OCI-LY3 (cell line): ENCODE results near the gene LPP.

Experiments
- H2AFZ ChIP-seq: fragments of 200-600, 300-600 bp; shearing (Covaris generic); 2 replicates; pipeline ENCODE4 v1.6.0; 2014; ENCODE audit warnings: antibody characterized with exemption, low read depth, low read length
- H3K27ac ChIP-seq: fragments of 200-600, 300-600 bp; sonication (generic); 2 replicates; pipeline ENCODE4 v1.5.1; 2014; ENCODE audit warnings: mild to moderate bottlenecking, low read length, moderate library complexity, mixed read lengths
- H3K27me3 ChIP-seq: fragments of 200-600, 300-600 bp; sonication (generic); 2 replicates; pipeline ENCODE4 v1.6.1; 2014; ENCODE audit warnings: low read depth, low read length, mixed read lengths
- H3K36me3 ChIP-seq: fragments of 200-600, 300-600 bp; sonication (generic); replicated peaks from 2 replicates; pipeline ENCODE3; 2014; ENCODE audit warnings: low read depth, low read length, mixed read lengths
- H3K4me1 ChIP-seq: fragments of 300-600, 200-600 bp; sonication (generic); 2 replicates; pipeline ENCODE4 v1.6.1; 2014; ENCODE audit warnings: low read length, mixed read lengths
- H3K4me2 ChIP-seq: fragments of 200-600, 300-600 bp; sonication (generic); 2 replicates; pipeline ENCODE4 v1.6.1; 2014; ENCODE audit warnings: low read length, mixed read lengths
- H3K4me3 ChIP-seq: fragments of 300-600, 200-600 bp; sonication (generic); 2 replicates; pipeline ENCODE4 v1.5.1; 2014; ENCODE audit warnings: antibody characterized with exemption, mild to moderate bottlenecking, low read length, moderate library complexity
- H3K79me2 ChIP-seq: fragments of 300-600, 200-600 bp; shearing (Covaris generic); 2 replicates; pipeline ENCODE4 v1.6.1; 2014; ENCODE audit warnings: mild to moderate bottlenecking, low read length, mixed read lengths
- H3K9ac ChIP-seq: fragments of 300-600, 200-600 bp; shearing (Covaris generic); 2 replicates; pipeline ENCODE4 v1.6.0; 2014; ENCODE audit warnings: mild to moderate bottlenecking, low read length, moderate library complexity
- H3K9me3 ChIP-seq: fragments of 200-600, 300-600 bp; shearing (Covaris generic); 2 replicates; pipeline ENCODE4 v1.6.1; 2014; ENCODE audit warnings: low read length, mixed read lengths; ENCODE audit not compliant: insufficient read depth
- H4K20me1 ChIP-seq: fragments of 200-600, 300-600 bp; sonication (generic); 2 replicates; pipeline ENCODE4 v1.6.1; 2016; ENCODE audit warnings: low read length, mixed read lengths; ENCODE audit not compliant: insufficient read depth
- CTCF ChIP-seq: fragments of 200-600, 300-600 bp; sonication (generic); IDR thresholded peaks from 2 replicates; pipeline ENCODE4 v1.5.1; 2014; ENCODE audit warnings: antibody characterized with exemption, low read length, low read depth
- EZH2phosphoT487 ChIP-seq: fragments of 200-600 bp; shearing (Covaris generic); IDR thresholded peaks from 2 replicates; pipeline ENCODE4 v1.6.1; 2018; ENCODE audit warnings: antibody characterized with exemption, mixed run types, low read depth

LPP gene

GRCh38 chr3:188780193-188781147 lies 626.5 kb downstream of the LPP start:
- no peak overlapping the region for H3K4me3 ChIP-seq
- H3K4me1 ChIP-seq = peaks cover 8% of the 10 kb centered on the region; the same call in 1 of the 2 replicates
- no peaks in the 10 kb centered on the region for H3K36me3 ChIP-seq
- no peaks in the 10 kb centered on the region for H3K27me3 ChIP-seq
- H3K9me3 ChIP-seq = no peaks in the 10 kb centered on the region
- no peak overlapping the region for H3K9ac ChIP-seq
- H2AFZ ChIP-seq = no peak overlapping the region
- H4K20me1 ChIP-seq = no peaks in the 10 kb centered on the region
- H3K4me2 ChIP-seq = no peak overlapping the region
- TF ChIP-seq CTCF = no peak
- no peak for TF ChIP-seq EZH2phosphoT487
- H3K79me2 ChIP-seq = no peaks in the 10 kb centered on the region
- no peak overlapping the region for H3K27ac ChIP-seq

- Histone ChIP-seq H2AFZ (no peak overlapping the region), H3K79me2 (no peaks in the 10 kb centered on the region), H3K4me1 (peaks cover 8% of the 10 kb centered on the region; the same call in 1 of the 2 replicates), H3K36me3 (no peaks in the 10 kb centered on the region), H3K27ac (no peak overlapping the region), H3K9ac (no peak overlapping the region), H3K27me3 (no peaks in the 10 kb centered on the region), H3K4me2 (no peak overlapping the region), H3K4me3 (no peak overlapping the region), H4K20me1 (no peaks in the 10 kb centered on the region), H3K9me3 (no peaks in the 10 kb centered on the region)
- TF ChIP-seq CTCF = no peak
- no peak for TF ChIP-seq EZH2phosphoT487
Measured at GRCh38 chr3:188782613-188783124, 628.7 kb downstream of the LPP start.

- Histone ChIP-seq H3K4me2 (no peak overlapping the region), H3K36me3 (no peaks in the 10 kb centered on the region), H3K27ac (no peak overlapping the region), H3K27me3 (no peaks in the 10 kb centered on the region), H3K9me3 (no peaks in the 10 kb centered on the region), H2AFZ (no peak overlapping the region), H3K9ac (no peak overlapping the region), H3K4me3 (no peak overlapping the region), H4K20me1 (no peaks in the 10 kb centered on the region), H3K4me1 (peaks cover 21% of the 10 kb centered on the region), H3K79me2 (no peaks in the 10 kb centered on the region)
- no peak for TF ChIP-seq EZH2phosphoT487
- no peak for TF ChIP-seq CTCF
Measured at GRCh38 chr3:188786424-188786823, 632.5 kb downstream of the LPP start.

- no peaks in the 10 kb centered on the region for H3K9me3 ChIP-seq
- no peak overlapping the region for H3K27ac ChIP-seq
- no peaks in the 10 kb centered on the region for H3K36me3 ChIP-seq
- H3K4me3 ChIP-seq = no peak overlapping the region
- no peak for TF ChIP-seq CTCF
- no peak for TF ChIP-seq EZH2phosphoT487
- peaks cover 21% of the 10 kb centered on the region for H3K4me1 ChIP-seq
- H3K4me2 ChIP-seq = no peak overlapping the region
- no peaks in the 10 kb centered on the region for H3K79me2 ChIP-seq
- no peaks in the 10 kb centered on the region for H3K27me3 ChIP-seq
- no peaks in the 10 kb centered on the region for H4K20me1 ChIP-seq
- H2AFZ ChIP-seq = no peak overlapping the region
- H3K9ac ChIP-seq = no peak overlapping the region
Measured at GRCh38 chr3:188788621-188789081, 634.7 kb downstream of the LPP start.
